EL (cell line): Measurements from ENCODE around the gene MAP4K2.

Source experiments
- DNase-seq: peaks from one replicate; pipeline ENCODE4 v3.0.0-alpha.2; 2016

MAP4K2 gene

DNA sequence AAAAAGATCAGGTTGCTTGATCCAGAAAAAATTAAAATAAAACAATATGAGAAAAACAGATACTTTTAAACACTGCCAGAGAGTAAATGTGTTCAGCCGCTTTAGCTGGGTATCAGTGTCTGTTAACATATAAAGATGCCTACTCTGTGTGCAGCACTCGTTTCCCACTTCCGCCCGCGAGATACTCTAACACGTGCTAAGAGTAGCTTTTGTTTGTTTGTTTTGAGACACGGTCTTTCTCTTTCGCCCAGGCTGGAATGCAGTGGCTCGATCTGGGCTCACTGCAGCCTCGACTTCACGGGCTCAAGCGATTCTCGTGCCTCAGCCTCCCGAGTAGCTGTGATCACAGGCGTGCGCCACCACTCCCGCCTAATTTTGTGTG is 7.9 kb upstream of the MAP4K2 start:
- DNase-seq, result no peak

DNA sequence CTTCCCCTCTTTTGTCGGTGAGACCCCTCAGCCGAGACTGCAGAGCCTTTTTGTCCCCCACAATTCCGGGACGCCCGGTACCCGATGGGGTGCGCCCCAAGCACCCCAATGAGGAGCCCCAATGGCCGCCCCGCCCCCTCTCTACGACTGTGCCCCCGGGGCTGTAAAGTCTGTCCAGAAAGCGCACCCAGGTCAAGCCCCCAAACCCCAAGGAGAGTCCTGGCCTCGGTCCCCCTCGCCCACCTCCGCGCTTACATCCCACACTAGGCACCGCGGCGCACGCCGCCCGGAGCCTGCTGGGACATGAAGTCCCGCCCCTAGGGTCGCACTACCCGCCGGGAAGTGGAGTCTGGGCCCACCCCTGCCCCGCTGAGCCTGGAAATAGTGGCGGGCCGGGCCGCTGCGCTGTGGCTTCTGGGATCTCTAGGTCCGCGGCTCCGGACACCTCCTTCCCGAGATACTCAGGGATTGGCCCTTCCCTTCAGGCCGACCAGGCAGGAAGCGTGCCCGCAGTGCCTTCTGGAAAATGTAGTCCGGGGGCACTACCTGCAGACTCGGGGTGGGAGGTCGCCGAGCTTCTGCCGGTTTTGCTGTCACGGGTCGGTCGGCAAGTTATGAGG is 7.4 kb upstream of the MAP4K2 start, which contains the start of gene MEN1:
Gene MEN1 (minus strand): TSS at position 281 of the 620 bp plus-strand sequence. CDS start 442 bp downstream, outside the sequence.
- DNase-seq, result peak; percentile 96

DNA sequence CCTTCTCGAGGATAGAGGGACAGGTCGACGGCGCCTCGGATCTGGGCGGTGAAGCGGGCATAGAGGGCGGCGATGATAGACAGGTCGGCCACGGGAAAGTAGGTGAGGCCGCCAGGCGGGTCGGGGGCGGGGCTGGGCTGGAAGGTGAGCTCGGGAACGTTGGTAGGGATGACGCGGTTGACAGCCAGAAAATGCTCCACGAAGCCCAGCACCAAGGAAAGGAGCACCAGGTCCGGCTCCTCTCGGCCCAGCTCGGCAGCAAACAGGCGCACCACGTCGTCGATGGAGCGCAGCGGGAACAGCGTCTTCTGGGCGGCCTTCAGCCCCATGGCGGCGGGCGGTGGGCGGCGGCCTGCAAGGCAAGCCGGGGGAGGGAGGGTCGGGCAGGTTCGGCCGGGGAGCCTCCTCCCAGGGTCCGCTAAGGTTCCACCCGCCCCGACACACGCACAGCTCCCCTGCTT is 6.8 kb upstream of the MAP4K2 start:
- no peak for DNase-seq

DNA sequence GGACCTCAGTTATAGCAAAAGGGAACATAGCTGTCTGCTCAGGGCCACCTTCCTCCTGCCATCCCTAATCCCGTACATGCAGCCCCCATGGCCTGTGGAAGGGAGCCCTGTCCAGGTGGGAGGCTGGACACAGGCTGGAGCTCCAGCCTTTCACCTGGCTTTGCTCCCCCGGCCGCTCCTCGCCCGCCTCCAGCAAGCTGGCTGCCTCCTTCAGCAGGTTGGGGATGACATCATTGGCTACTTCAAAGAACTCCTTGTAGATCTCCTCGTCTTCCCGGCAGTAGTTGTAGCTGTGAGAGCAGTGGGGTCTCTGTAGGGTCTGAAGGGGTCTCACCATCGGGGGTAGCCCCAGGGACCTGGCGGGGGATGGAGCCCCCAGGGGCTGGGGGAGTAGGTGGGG is 2.5 kb upstream of the MAP4K2 start:
- DNase-seq, result no peak

DNA sequence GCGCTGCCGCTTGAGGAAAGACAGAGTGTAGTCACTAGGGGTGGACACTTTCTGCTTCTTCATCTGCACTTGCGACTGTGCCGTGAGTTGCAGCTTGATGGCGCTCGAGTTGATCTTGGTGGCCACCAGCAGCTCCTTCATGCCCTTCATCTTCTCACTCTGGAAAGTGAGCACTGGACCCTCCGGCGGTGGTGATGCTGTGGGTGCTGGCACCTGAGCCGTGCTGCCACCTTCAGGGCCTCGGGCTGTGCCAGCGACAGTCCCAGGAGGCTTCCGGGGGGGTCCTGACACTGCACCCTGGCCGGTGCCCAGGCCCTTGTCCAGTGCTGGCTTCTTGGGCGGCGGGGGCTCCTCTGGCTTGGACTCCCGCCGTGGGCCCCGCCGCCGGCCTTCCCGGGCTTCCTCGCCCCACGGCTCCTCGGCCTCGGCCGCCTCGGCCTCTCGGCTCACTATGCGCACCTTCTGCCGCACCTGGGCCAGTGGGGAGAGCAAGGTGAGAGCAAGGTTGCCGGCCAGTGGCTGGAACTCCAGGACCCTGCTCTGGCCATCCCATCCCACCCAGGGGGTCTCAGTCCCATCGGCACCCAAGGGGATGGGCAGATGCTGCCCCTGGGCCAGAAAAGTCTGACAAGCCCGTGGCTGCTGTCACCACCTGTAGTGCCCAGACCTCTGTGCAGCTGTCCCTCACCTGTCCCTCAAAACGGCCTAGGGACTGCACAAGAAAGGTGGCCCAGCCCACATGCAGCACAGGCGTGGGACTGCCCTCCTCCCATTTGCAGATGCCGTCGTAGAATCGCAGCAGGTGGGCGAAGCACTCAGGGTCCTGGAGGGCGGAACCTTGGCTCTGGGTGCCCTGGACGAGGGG is 1.6 kb upstream of the MAP4K2 start:
- peak; percentile 15 for DNase-seq

DNA sequence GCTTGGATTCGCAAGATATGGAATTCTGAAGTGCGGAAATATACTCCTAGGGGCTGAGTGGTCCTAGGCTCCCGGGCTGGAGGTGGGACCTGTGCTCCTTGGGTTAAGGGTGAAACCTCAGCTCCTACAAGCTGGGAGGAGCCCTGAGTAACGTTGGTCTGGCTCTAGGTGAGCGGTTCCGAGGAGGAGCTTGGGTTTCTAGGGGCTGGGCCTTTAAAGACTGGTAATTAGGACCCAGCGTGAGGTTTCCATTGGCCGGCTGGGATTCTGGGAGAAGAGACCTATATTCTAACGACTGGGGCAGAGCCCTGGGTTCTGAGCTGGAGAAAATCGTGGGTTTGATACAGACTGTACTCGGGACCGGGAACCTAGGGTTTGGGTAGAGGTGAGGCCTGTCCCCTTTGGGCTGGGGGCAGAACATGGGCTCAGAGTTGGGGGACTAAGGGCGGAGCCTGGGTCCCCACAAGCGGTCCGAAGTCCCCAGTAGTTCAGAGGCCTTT is 882 bp upstream of the MAP4K2 start:
- no peak for DNase-seq

DNA sequence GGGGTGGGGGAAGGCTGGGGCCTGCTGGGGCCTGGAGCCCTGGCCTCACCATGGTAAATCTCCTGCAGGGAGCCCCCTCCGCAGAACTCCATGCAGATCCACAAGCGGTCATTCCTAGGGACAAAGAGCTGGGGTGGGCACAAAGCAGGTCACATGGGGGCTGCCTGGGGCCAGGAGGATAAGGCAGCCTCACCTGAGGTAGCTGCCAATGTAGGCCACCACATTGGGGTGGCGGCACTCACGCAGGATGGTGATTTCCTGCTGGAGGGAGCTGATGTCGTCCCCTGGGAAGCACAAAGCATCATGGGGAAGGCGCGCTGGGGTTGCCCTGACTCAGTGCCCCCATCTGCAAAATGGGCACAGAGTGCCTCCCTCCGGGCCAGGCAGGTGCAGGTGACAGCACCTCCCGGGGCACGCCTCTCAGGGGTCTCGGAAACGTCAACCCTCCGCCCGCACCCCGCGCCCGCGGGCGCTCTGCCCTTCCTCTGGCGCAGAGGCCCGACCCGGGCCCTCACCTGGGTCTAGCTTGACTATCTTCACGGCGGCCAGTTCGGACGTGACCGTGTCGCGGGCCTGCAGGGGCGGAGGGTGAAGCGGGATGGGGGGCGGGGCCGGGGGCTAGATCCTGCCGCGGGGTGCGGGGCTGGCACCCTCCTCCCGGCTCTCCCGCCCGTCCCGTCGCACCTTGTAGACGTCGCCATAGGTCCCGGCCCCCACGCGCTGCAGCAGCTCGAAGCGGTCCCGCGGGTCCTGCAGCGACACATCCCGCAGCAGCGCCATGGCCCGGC is 450 bp downstream of the MAP4K2 start:
- no peak for DNase-seq

DNA sequence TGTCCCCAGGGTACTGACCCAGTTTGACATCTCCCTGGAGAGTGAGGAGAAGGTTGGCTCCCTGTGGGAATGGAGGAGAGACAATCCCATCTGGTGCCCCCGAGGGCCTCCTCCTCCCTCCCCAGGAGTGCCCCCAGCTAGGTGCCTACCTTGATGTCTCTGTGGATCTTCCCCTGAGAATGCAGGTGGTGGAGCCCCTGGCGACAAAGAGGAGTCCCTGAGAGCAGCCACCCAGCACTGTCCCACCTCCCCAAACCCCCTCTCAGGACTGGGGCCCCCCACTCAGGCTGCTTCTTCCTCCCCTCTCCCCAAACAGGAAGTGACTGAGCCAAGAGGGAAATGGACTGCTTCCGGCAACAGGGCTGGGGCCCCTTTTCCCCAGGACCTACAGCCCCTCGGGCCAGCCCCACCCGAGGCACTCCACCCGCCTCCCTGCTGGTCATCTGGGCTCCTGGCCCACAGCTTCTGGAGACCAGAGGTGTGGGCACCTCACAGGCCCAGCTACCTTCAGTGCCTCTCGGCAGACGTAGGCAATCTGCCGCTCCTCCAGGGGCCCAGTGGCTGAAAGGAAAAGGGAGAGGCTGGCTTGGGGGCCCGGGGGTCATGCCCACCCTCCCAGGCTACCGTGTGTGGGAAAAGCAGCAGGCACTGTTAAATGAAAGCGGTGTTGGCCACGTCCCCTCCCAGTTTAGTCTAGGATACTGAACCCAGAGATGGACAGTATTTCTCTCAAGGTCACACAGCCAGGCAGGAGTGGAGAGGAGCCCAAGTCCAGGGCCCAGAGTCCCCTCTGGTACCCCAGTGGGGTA is 1.2 kb downstream of the MAP4K2 start:
- DNase-seq, result no peak

DNA sequence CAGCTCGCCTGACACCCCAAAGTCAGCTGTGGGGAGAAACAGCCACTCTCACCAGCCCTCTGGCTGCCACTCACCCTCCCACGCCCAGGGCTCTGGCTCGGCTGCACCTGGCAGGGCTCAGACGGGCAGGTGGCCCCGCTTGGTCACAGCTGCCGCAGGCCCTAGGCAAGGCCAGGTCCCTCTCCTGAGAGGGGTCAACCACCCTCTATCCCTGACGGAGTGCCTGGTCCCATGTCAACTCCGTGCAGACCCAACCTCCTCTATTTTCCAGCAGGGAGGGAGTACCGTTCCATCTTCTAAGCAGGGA is 1.9 kb downstream of the MAP4K2 start:
- no peak for DNase-seq

DNA sequence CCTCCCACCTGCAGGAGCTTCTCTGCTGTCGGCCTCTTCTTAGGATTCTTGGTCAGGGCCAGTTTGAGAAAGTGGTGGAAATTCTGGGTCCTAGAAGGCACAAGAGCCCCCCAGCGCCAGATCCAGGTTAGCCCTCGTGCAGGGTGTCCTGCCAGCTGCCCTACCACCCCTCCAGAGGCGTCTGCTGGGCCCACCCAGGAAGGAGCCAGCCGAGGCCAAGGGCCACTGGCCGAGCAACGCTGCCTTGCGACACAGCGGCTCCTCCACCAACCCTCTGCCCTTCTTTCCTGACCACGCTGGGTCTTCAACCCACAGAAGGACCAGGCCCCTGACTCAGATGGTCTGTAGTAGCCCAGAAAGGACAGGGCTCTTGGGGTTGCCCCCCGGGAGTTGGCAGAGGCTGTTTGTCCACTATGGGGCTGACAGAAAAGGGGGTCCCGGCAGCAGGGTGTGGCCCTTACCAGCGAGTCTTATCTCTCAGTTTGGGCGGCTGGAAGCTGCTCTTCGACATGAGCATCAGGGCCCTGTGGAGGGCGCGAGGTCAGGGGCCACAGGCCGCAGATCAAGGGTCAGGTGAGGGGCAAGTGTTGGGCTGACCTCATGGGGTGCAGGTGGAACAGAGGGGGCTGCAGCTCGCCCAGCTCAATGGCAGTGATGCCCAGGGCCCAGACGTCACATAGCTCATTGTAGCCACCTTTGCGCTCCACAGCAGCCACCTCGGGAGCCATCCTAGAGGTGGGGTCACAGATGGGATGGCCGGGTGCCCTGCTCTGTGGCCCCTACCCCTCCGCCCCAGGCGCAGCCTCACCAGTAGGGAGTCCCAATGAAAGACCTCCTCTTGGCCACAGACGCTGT is 2.5 kb downstream of the MAP4K2 start:
- DNase-seq, result no peak

DNA sequence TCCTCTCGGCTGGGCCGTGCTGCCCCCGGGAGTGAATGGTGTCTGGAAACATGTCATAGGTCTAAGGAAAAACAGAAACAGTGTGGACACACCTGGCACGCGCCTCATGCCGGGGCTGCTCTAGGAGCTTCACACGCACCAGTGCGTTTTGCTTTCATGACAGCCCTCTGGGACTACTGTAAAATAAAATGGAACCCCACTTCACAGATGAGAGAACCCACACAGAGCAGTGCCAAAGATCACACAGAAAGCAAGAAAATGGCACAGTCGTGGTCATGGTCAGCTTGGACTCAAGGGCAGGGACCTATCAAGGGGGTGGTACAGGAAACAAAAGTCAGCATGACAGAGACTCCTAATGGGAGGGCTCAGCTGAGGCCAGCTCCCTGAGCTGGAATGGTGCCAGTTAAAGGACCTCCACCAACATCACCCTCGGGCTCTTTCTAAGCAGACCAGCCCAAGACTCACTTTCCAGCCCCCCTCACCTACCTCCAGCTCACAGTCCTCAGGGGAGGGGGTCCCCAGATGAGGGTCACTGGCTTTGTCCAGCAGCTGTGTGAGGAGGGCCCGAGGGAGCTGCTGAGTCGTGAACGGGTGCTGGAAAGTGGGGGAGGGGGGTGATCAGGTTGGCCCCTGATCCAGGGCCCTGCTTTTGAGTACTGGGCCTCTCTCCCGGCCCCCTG is 3.3 kb downstream of the MAP4K2 start:
- DNase-seq, result peak; percentile 11

DNA sequence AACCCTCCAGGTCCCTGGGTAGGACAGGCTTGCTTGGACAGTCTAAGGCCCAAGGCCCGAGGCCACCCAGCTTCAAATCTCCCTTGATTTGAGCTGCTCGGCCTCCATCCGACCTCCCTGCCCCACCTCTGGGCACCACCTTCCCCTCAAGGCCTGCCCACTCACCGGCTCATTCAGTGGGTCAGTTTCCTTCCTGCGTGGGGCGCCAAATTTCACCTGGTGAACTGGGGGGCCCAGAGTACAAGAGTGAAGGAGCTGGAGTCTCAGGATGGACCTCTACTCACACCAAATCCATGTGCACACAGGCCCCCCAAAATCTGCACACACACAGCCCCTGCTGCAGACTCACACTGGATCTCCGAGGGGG is 3.8 kb downstream of the MAP4K2 start:
- no peak for DNase-seq

DNA sequence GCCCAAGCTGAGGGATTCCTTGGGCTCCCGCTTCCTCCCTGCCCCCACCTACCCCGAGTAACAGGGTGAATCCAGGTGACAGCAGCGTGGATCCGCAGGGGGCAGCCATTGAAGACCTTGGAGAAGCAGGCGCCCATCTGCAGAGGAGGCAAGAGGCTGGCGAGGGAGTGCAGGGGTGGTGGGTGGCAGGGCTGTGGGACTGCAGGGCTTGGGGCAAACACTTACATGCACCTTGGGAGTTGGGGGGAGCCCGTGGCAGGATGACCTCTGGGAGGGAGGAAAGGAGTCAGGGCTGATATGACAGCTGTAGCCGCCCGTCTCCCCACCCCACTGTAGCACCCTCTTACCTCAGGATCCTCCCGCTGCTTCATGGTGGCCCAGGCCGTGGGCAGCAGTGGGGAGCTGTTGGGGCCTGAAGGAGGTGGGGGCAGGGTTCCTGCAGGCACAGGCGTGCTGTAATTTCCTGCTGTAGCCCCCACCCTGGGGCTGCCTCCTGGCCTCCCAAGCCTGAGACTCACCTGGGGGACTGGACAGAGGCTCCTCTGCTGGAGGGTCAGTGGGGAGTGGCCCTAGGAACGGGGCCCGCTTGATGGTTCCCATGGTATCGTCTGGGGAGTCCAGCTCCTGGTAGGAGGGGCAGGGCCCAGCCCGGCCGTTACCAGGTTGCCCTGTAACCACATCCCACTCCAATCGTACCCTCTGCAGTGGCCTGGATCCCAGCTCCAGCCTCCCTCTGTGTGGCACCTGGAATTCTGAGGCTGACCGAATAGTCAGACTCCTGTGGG is 6.1 kb downstream of the MAP4K2 start:
- no peak for DNase-seq

DNA sequence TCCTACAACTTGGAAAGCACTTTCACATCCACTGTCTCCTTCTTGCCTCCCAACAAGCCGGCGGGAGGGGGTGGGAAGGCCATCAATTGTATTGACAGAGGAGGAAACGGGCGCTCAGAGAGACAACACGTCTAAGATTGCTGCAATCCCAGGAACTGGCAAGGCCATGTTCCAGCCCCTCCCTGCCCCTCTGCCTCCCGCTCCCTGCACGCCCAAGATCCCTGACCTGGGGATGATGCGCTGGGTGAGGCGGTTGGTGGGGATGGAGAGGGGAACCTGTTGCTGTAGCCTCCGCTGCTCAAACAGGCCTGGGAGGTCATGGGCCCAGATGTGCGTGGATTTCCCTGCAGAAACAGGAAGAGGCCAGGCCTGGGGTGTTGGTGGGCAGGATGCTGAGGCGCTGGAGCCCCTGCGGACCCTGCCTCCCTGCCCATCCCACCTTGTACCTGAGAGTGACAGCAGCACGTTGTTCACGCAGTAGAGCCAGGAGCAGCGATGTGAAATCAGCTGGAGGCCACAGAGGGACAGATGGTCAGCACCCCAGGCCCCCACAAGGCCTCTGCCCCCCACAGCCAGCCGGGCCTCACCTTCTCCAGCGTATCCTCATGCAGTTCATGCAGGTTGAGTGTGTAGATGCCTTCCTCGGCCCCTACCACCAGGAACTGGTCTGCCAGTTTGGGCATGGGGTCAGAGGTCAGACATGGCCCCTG is 6.8 kb downstream of the MAP4K2 start:
- DNase-seq, result no peak

DNA sequence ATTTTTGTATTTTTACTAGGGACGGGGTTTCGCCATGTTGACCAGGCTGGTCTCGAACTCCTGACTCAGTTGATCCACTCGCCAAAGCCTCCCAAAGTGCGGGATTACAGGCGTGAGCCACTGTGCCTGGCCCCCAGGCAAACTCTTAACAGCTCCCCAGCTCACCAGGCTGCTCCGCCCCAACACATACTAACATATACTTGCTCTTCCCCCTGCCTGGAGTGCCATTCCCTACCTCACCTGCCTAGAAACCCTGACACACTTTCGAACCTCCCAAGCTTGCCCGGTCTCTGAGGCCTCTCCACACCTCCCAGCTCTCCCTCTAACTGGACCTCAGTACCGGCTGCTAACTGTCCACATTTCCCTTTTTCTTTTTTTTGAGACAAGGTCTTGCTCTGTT is 8.5 kb downstream of the MAP4K2 start:
- no peak for DNase-seq

DNA sequence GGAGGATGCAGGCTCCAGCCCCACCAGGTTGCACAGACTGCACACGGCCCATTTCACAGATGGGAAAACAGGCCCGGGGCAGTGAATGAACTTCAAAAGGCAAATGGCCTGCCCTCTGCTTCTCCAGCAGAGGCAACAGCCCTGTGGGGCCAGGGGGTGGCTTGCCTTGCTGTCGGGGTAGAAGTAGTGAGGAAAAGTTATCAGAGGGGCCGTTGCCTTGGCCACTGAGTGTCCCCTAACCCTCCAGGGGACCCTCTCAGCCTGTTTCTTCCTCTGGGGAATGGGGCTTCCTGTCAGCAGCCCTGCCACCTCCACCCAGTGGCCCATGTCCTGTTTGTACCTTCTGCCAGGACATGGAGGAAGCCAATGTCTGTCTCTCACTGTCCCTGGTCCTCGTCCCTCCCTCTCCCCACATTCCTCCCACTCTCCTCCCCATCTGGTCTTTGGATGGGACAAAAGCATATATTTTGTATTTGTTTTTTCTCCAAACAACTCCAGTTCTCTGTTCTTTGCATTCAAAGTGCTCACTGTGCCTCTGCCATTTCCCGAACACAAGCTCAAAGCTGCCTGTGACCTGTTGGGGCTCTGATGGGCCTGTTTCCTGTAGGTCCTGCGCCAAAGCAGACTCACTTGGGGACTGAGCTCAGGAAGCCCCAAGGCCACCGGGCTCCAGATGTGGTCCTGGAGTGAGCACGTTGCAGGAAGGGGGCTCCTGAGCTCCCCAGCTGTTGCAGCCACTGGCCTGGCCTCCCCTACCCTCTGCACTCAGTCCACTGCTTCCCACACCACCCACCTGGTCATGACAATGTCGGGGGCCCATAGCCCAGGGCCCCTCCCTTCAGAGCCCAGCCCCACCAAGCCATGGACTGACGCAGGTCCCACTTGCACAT is 9.5 kb downstream of the MAP4K2 start:
- DNase-seq, result no peak

DNA sequence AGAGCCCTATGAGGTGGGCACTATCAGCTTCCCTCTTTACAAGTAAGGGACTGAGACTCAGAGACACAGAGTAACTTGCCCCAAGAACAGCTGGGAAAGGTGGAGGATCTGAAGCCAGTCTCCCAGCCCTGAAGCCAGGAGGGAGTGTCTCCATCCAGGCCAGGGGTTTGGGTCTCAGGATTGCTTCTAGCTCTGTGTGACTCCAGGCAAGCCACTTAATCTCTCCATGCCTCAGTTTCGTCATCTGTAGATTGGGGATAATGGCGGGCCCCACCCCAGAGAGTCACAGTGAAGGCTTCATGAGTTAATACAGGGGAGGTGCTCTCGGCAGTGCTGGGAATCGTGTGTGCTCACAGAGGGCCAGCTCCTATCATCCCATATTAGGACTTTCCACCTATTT is 10.5 kb downstream of the MAP4K2 start:
- no peak for DNase-seq

DNA sequence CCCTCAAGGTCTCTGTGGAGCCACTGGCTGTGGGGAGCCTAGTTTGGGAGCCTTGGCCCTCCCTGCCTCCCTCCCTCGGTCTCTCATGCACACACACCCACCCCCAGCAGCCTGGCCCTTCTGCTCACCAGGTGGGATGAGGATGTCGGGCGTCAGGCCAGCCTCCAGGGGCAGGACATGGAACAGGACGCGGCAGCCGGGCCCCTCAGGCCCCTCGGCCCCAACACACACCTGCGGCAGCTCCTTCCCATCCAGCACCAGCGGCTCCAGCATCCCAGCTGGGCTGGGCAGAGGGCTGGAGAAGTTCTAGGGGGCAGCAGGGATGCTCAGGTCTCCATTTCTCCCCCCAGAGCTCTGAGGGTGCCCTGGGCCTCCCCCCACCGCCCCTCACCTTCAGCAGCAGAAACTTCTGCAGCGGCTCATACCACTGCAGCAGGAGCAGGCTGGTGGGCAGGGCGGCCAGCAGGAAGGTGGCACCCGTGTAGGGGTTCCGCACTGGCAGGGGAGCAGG is 11.2 kb downstream of the MAP4K2 start:
- DNase-seq, result no peak
